Activated naive CD4-positive, alpha-beta T cell treated with anti-CD3 and anti-CD28 coated beads, Interleukin-2, amount 50 U/mL, for 16 hours (primary cell): ENCODE measurements around the gene SLC45A3.
"Not testable (repeated sequence)": the region's sequence is repeated elsewhere in the genome, so short reads cannot be mapped to it uniquely, and the experiment has no call there.

ENCODE experiments used
- DNase-seq: peaks from one replicate; pipeline ENCODE4 v3.0.0-alpha.2; 2020

Gene SLC45A3

DNA sequence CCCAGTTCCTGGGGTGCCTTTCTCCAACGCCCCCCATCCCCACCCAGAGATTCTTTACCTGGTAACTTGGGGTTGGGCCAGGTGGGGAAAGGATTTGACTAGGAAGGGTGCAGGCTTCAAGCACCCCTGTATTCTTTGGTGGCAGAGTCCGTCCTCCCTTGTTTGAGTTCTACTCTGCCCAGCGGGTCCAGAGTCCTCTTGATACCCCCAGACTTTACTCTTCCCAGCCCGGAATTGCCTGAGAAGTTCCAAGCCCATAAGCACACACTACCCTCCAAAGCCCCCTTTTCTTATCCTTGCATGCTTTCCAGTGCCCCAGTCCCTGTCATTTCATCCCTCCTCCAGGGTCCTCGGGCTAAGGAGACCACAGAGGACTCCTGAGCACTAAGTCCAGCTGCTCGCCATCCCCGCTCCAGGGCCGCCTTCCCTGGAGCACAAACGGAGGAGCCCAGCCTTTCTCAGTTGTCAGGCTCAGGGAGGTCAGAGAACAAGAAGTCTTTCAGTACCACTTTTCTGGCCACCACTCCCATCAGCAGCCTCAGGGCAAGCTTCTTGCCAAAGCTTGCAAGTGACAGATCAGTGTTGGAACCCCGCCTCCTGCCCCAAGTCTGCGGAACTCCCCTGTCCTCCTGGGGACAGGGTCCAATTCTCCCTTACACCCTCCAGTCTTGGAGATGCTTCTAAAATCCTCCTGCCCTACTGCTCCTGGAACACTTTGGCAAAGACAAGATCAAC lies 12.2 kb downstream of the SLC45A3 start:
- DNase-seq = no peak

DNA sequence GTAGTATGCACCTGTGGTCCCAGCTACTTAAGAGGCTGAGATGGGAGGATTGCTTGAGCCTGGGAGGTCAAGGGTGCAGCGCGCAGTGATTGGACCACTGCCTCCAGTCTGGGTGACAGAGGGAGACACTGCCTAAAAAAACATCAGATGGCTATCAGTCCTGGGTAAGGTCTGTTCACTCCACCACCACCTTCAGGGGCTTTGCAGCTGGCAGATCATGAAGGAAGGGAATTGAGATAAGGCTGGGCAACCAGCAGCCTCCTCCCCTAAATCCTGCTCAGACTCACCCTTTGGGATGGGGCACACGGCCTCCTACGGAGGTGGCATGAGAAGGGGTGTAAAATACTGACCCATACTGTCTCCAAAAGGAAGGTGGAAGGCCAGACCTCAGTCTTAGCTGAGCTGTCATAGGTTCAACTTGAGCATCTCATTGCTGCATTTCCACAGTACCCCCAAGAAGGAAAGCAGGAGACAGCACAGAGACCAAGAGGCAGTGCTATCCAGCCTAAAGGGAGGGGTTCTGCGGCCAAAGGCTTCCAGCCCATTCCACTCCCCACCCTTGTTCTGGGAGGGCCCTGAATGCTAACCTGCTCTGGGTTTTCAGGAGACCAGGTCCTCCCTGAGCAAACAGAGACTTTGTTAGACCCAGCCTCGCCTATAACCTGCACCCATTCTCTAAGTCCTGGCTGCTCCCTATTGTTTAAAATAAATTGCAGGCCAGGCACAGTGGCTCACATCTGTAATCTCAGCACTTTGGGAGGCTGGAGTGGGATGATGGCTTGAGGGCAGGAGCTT lies 13.7 kb downstream of the SLC45A3 start:
- no peak for DNase-seq

DNA sequence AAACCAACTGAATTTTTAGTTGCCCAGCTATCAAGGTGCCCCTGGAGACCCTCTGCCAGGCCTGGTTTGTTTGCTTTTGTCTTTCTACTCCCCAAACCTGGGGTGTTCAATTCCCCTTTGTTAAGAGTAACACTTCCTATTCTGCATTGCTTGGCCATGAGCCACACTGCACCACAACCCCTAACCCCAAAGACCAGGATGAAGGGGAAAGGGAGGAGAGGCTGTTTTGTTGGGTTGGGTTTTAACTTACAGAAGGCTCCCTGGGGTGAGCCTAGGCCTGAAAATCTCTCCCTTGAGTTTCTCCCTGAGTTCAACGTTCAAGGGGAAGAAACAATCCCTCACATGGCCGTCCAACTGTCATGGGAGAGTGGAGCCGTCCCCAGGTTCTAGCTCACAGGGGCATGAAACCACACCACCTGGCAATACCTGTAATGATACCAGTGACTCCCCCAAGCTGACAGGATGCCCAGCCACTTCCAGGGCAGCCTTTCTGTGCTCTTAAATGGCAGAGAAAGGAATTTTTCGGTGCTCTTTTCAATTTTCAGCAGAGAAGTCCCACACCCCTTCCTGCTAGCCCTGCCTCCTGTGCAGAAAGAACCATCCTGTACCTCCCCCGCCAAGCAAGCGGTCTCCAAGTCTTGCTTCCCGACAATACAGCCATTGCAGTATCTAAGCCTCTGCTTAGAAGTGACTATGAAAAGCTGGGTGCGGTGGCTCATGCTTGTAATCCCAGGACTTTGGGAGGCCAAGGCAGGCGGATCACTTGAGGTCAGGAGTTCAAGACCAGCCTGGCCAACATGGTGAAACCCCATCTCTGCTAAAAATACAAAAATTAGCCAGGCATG lies 14.9 kb downstream of the SLC45A3 start:
- DNase-seq = no peak

DNA sequence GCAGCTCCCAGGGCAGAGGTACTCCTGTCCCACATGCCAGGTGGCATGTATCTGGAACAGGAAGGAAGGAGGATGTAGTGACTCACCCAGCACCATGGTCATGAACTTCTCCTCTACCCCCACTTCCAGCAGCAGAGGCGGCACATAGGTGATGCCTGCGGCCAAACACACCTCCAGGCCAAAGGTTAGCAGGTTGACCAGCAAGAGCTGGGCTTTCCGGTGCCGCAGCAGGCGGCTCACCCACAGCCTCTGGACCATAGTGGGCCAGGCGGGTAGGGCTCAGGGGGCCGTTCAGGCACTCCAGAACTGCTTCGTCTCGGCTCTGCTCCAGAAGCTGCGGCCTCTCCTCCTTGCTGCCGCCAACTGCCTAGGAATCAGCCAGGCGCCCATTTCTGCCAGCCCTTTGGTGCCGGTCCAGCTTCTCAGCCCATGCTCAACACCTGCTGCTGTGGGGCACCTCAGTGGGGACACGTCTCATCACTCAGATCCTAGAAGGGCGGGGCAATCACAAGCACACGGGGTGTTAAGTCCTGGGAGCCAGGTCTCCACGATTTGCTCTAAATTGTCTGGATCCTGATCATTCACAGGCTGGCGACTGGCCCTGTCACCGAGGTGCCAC lies 15.8 kb downstream of the SLC45A3 start:
- DNase-seq = no peak

DNA sequence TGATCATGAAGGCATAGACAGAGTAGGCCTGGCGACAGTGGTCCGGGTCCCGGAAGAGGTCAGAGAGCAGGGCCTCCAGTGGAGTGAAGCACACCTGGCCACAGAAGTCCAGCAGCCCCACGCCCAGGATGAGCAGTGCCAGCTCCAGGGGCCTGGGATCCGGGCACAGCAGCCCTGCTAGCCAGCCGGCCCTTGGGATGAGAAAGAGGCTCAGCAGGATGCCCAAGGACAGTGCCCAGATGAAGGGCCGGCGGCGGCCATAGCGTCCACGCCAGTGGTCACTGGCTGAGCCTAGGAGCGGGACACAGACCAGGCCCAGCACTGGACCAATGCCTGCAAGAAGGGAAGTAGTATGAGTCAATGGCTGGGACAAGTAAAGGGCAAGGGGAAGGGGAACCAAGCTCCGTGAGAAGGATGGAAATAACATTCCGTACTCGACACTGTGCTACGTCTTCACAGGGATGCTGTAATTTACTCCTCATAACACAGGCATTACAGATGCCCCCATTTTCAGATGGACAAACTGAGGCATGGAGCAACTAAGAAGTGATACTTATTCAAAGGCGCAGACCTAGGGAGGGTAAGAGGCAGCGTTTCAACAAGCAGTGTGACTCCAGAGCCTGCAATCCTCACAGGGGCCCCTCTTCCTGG lies 16.9 kb downstream of the SLC45A3 start:
- no peak for DNase-seq

DNA sequence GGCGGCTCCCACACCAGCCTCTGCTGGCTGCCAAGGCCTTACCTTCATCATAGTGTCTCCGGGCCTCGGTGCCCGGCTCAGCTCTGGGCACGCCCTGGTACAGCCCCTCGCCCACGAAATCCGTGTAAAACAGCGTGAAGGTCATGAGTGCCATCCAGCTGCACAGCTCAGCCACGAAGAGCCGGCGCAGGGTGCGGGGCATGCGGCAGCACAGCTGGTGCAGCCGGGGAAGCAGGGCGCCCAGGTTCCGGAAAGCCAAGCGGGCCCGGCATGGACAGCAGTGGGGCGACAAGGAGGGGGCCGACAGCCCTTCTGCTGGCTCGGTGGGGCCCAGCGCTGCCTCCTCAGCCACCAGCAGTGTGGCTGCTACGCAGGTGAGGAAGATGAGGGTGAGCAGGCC lies 17.5 kb downstream of the SLC45A3 start:
- no peak for DNase-seq

DNA sequence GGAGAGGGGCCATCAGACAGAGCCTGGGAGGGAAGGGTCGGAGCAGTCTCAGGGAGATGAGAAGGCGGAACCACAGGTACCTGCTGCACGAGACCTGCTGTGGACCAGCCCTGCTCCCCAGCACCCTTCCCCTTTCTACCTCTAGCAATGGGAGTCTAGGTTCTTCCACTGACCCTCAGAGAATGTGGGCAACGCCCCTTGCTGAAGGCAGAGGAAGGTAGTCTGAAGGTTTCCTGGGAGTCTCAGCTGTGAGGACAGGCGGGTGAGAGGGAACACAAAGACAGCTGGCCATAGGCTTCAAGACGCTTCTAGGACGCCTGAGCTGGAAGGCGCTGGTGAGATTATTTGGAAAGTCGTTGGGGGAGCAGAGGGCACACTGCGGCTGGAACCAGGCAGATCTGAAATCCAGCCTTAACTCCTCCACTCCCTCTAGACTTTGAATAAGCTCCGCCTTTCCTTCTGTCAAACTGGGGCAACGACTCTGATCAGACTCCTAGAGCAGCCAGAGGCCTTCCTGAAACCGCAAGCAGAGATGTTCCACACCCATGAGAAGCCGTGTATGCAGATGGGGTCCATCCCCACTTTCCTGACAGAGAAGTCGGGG lies 18.1 kb downstream of the SLC45A3 start:
- no peak for DNase-seq

DNA sequence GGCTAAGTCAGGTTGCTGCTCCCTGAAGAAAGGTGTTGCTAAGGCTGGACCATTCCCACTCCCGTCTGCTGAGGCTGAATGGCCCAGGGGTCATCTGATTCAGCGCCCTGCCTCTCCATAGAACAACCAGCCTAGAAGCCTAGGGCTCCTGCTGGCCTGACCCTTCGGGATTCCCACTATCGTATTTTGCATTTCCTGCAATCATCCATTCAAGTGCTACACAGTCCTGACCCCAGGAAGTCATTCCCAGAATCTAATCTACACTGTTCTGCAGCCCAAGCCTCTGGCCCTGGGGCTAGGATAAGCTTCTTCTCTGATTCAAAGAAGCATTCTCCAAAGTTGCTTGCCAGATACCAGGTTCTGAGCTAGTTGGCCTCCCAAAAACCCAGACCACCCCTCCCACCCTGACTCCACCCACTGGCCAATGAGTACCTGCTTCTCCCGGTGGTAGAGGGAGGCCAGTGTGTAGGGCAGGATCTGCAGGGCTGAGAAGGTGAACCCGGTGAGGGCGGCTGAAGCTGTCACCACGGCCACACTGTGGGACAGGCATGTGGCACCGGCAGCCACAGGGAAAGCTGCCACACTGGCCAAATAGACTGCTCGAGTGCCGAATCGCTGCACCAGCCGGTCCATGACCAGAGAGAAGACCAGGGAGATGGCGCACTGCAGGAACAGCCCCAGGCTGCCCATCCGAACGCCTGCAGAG lies 18.7 kb downstream of the SLC45A3 start:
- DNase-seq = no peak

DNA sequence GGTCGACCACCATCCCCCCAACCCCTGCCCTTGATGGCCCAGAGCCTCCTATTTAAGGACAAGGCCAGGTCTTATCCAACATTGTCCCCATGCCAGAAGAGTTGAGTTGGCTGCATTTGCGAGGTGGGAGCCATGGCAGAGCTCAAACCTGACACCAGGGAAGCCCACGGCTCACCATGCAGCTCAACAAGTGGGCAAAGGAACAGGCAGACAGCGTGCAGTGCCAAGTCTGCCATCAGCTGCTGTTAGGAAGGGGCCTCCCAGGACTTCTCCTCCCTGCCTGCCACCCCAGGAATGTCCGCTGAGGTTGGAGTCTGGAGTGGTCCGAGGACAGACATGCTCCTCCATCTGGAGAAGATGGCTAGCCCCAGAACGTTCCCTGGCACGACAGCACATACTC lies 19.9 kb downstream of the SLC45A3 start:
- DNase-seq = no peak

DNA sequence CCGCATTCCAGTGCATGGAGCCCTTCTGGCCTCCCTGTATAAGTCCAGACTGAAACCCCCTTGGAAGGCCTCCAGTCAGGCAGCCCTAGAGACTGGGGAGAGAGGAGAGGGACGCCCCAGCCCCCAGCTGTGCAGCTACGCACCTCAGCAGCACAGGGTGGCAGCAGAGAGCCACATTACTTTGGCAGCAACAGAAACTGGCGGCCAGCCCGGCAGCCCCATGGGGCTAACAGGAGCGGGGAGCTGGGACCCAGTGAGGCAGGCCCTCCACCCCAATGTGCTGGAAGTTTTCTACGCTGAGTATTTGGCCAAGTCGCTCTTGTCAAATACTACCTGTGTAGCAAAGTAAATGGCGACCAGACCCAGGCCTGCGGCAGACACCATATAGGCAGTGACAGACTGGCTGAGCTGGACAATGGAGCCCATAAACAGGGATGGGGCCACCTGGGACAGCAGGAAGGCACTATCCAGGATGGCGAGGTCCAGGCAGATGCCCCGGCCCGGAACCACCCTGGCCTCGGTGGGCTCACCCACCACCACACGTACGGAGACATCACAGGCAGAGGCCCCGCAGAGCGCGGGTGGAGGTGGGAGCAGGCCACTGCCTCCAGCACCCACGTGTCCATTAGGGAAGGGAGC lies 21.2 kb downstream of the SLC45A3 start:
- peak; percentile 78 for DNase-seq

DNA sequence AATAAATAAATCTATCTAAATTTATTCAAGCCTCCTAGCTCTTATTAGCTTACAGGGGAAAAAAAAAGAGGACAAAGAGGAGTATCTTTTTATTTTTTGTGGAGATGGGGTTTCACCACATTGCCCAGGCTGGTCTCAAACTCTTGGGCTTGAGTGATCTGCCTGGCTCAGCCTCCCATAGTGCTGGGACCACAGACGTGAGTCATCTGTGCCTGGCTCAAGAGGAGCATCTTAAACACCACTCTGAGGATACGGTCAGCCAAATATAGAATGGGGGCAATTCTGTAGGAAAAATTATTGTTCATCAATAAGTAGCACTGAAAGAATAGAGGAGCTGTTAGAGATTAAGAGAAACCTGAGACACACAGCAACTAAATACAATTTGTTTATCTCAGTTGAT lies 24.1 kb downstream of the SLC45A3 start:
- no peak for DNase-seq

DNA sequence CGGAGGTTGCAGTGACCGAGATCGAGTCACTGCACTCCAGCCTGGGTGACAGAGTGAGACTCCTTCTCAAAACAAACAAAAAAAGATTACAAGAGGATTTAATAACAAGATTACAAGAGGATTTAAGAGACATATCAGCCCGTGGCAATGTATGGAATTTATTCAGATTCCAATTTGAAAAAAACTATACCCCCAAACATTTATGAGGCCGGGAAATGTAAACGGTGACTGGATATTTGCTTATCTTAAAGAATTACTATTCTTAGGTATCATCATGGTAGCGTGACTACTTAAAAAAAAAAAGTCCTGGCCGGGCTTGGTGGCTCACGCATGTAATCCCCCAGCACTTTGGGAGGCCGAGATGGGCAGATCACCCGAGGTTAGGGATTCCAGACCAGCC lies 27.3 kb downstream of the SLC45A3 start:
- DNase-seq = no peak

DNA sequence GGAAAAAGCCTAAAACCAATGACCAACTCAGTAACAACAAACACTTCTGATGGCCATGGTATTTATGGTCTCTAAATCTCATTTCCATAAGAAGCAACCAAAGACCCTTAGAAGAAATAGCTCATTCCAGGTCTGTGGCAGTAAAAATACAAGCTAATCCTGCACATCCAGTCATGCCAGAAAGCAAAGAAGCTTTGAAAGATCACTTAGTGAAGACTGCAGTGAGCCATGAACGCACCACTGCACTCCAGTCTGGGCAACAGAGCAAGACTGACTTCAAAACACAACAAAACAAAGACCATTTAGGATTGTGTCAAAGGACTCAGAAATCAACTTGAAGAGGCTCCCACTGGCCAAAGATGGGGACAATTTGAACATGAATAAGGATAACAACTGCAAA lies 30.1 kb downstream of the SLC45A3 start:
- no peak for DNase-seq

DNA sequence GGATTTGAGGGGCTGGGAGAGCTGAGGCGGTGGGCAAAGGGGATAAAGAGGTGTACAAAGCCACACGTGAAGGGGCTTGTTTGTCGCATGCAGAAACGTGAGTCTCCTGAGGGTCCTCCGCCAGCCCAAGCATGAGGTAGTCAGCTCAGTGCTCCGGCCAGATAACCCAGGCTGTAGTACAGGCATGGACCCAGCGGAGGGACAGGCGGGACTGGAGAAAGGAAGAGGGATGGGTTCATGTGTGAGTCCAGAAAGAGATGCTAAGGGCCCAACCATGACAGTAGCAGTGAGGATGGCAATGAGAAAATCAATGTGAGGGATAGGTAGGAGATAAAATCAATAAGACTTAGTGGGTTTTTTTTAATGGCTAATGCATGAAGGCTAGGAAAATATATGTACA lies 34.8 kb downstream of the SLC45A3 start:
- DNase-seq = no peak

DNA sequence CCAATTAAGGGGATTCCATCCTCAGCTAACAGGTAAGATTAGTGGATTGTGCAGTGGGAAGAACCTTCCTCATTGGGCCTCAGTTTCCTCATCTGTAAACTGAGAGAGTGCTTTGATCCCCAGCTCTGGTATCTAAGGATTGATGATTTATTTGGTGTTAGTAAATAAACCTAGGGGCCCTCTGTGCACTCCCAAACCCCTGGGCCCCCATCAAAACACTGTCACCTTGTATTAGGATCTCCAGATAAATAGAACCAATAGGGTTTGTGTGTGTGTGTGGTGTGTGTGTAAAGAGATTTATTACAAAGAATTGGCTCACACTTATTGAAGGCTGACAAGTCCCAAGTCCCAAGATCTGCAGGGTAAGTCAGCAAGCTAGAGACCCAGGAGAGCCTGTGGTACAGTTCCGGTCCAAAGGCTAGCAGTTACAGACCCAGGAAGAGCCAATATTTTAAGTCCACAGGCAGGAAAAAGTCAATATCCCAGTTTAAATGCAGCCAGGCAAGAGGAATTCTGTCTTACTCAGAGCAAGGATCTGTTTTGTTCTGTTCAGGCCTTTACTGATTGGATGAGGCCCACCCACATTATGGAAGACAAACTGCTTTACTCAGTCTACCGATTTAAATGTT lies 37.5 kb downstream of the SLC45A3 start:
- no peak for DNase-seq

DNA sequence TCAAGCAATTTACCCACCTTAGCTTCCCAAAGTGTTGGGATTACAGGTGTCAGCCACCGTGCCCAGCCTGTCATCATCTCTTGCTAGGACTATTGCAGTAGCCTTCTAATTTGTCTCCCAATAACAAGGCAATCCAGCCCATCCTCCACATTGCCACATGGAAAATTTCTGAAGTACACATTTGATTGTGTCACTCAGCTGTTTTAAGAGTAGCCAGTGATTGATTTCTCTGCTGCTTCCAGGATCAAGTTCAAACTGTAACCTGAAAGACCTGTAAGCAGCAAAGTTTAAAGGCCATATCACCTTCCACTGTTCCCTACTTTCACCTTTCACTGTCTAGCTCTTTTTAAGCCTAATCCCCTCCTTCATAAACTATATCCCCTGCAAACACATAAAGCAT lies 40.7 kb downstream of the SLC45A3 start:
- DNase-seq = no peak

DNA sequence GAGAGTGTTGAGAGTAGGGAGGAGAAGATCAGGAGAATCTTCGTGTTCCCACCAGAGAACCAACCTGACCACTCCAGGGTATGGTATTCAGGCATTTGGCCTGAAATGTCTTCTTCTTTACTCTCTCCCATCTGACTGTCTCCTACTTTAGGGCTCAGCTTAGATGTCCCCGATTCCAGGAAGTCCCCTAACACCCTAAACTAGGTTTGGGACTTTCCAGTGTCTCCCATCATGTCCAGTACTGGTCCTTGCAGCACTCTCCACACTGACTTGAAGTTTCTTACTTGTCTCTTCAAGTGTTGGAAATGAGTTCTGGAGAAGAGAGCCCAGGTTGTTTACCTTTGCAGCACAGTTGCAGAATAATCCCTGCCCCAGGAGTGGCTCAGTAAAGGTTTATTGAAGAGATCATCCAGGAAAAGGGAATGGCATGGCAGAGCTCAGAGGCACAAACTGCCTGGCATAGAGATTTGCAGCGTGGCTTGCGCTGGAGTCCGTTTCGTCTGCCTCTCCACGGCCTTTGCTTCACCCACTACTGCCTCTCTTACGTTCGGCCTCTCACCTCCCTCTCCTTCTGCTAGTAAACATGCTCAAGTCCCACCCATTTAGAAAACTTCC lies 42.3 kb downstream of the SLC45A3 start:
- no peak for DNase-seq

DNA sequence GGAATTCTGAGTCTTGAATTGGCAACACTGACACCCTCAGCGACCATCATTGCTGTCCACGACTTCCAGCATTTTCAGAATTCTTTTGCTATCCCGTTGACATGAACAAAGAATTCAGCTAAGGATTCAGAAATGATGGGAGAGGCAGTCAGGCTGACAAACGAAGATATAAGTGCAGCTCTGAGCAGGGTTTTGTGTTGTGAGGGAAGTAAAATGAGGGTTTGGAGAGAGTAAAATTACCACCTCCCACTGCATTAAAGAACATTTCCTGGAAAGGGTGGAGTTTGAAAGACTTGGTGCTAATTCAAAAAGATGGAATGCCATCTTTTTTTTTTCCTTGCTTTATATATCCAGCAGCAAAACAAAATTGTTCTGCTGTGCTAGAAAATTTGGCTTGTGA lies 43.6 kb downstream of the SLC45A3 start:
- DNase-seq = no peak

DNA sequence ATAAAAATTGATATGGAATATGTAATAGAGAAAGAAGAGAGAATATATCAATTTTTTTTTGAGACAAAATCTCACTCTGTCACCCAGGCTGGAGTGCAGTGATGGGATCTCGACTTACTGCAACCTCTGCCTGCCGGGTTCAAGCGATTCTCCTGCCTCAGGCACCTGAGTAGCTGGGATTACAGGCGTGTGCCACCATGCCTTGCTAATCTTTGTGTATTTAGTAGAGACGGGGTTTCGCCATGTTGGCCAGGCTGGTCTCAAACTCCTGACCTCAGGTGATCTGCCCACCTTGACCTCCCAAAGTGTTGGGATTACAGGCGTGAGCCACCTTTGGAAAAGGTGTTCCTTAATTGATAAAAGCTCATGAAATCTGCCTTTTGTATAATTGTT lies 44.2 kb downstream of the SLC45A3 start:
- not testable (repeated sequence) for DNase-seq

DNA sequence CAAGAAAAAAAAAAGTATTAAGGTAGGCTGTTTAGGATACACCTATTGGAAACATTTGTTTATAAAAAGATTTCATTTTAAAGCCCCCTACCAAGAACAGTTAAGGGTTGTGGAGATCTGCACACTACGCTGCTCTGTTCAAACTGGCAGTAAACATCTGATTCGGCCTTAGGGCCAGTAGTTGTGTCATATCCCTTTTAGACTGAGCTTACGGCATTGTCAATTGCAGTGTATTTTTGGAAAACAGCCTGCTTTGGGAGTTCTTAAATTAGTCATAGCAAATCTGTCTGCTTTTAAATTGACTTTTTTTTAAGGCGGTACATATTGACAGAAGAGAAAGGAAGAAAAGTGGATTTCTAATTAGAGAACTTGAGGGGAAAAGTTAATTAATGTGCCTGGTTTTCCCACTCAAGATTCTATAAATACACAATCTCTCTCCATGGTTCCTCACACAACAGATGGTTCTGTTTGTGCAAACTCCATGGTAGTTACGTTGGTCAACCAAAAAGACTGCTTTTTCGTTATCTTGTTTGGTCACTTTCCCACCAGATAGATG lies 46.8 kb downstream of the SLC45A3 start:
- DNase-seq = no peak
